Measurements from ENCODE around the gene CAMTA1. TPM values are rescaled to one million over a fixed set of nuclear protein-coding genes. Genes with fewer than 3 reads are reported as not detected.

The CAMTA1 gene
- total RNA-seq, 1 donor from 2014 or later, result 81.6 TPM

GRCh38 chr1:6909857-6910256 lies 124.6 kb downstream of the CAMTA1 start:
- Mint-ChIP-seq H3K27ac (ENCODE audit: unreplicated experiment) (no peak overlapping the region), H3K4me3 (ENCODE audit: unreplicated experiment) (no peak overlapping the region), H3K27me3 (ENCODE audit: unreplicated experiment) (no peaks in the 10 kb centered on the region), H3K36me3 (ENCODE audit: unreplicated experiment) (no peaks in the 10 kb centered on the region), H3K4me1 (ENCODE audit: unreplicated experiment) (peaks cover 16% of the 10 kb centered on the region), H3K9me3 (ENCODE audit: unreplicated experiment) (peaks cover 5% of the 10 kb centered on the region)
- no peak for DNase-seq (ENCODE audit: extremely low spot score, unreplicated experiment)
- TF ChIP-seq CTCF (IDR thresholded peaks at IDR 0.05), result no peak

GRCh38 chr1:6911021-6911941 lies 126.0 kb downstream of the CAMTA1 start:
- no peak overlapping the region for H3K4me3 Mint-ChIP-seq (ENCODE audit: unreplicated experiment)
- H3K4me1 Mint-ChIP-seq (ENCODE audit: unreplicated experiment), result peaks cover 15% of the 10 kb centered on the region
- no peaks in the 10 kb centered on the region for H3K36me3 Mint-ChIP-seq (ENCODE audit: unreplicated experiment)
- DNase-seq (ENCODE audit: extremely low spot score, unreplicated experiment), result no peak
- no peak overlapping the region for H3K27ac Mint-ChIP-seq (ENCODE audit: unreplicated experiment)
- peaks cover 5% of the 10 kb centered on the region for H3K9me3 Mint-ChIP-seq (ENCODE audit: unreplicated experiment)
- H3K27me3 Mint-ChIP-seq (ENCODE audit: unreplicated experiment), result no peaks in the 10 kb centered on the region
- no peak for TF ChIP-seq CTCF (IDR thresholded peaks at IDR 0.05)

- TF ChIP-seq CTCF (IDR thresholded peaks at IDR 0.05), result no peak
- Mint-ChIP-seq H3K4me3 (ENCODE audit: unreplicated experiment) (no peak overlapping the region), H3K27ac (ENCODE audit: unreplicated experiment) (no peak overlapping the region), H3K27me3 (ENCODE audit: unreplicated experiment) (no peaks in the 10 kb centered on the region), H3K4me1 (ENCODE audit: unreplicated experiment) (peaks cover 9% of the 10 kb centered on the region), H3K9me3 (ENCODE audit: unreplicated experiment) (peaks cover 5% of the 10 kb centered on the region), H3K36me3 (ENCODE audit: unreplicated experiment) (no peaks in the 10 kb centered on the region)
- DNase-seq (ENCODE audit: extremely low spot score, unreplicated experiment), result no peak
Observed at GRCh38 chr1:6911974-6912373, 126.7 kb downstream of the CAMTA1 start.

DNA sequence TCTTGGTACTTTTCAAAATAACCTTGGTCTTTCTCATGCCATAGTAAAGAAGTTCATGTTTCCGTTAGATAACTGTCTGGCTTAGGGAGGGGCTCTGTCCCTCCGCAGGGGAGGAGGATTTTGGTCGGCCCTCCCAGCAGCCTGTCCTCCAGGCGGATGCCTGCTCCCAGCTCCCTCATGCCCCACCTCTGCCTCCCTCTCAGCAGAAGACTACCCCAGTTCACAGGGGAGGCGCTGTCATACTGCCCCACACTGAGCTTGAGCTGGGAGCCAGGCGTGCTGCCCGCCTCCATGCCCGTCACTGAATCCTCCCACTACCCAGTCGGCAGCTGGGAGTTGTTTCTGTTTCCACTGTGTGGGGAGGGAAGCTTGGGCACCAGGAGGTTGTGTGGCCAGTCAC lies 127.3 kb downstream of the CAMTA1 start:
- Mint-ChIP-seq H3K9me3 (ENCODE audit: unreplicated experiment) (peaks cover 5% of the 10 kb centered on the region), H3K36me3 (ENCODE audit: unreplicated experiment) (no peaks in the 10 kb centered on the region), H3K27me3 (ENCODE audit: unreplicated experiment) (no peaks in the 10 kb centered on the region), H3K27ac (ENCODE audit: unreplicated experiment) (no peak overlapping the region), H3K4me1 (ENCODE audit: unreplicated experiment) (peaks cover 9% of the 10 kb centered on the region), H3K4me3 (ENCODE audit: unreplicated experiment) (no peak overlapping the region)
- TF ChIP-seq CTCF (IDR thresholded peaks at IDR 0.05), result no peak
- DNase-seq (ENCODE audit: extremely low spot score, unreplicated experiment), result no peak

DNA sequence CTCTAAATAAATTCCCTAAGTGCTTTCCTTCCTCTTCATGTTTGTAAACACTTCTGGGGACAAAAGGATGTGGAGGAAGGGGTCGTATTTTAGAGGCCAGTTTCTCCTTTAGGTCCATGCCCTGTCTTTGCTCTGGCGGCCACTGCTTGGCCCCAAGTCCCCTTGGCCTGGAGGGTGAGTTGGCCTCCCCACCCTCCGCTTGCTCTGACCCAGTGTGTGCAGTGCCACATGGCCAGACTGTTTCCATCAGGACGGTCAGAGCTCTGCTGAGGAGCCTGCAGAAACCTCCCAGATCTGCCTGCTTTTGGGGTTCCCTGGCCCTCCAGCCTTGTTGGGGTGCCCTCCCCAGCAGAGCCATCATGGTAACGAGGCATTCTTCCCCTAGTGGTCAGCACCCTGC lies 127.8 kb downstream of the CAMTA1 start:
- Mint-ChIP-seq H3K36me3 (ENCODE audit: unreplicated experiment) (no peaks in the 10 kb centered on the region), H3K4me1 (ENCODE audit: unreplicated experiment) (peaks cover 9% of the 10 kb centered on the region), H3K4me3 (ENCODE audit: unreplicated experiment) (no peak overlapping the region), H3K9me3 (ENCODE audit: unreplicated experiment) (peaks cover 5% of the 10 kb centered on the region), H3K27me3 (ENCODE audit: unreplicated experiment) (no peaks in the 10 kb centered on the region), H3K27ac (ENCODE audit: unreplicated experiment) (no peak overlapping the region)
- DNase-seq (ENCODE audit: extremely low spot score, unreplicated experiment), result no peak
- no peak for TF ChIP-seq CTCF (IDR thresholded peaks at IDR 0.05)
